ENCODE data around the gene DAPK1. TPM values are rescaled to one million over a fixed set of nuclear protein-coding genes. Genes with fewer than 3 reads are reported as not detected.

Gene DAPK1
- total RNA-seq, 4 donors from 2014 or later, result 14.5 to 28.3 (median 20.7) TPM

GRCh38 chr9:87469793-87470465 lies 27.7 kb upstream of the DAPK1 start:
- Histone ChIP-seq H3K4me1 (no peaks in the 10 kb centered on the region), H3K9me3 (no peaks in the 10 kb centered on the region), H3K4me3 (no peak overlapping the region), H3K27me3 (no peaks in the 10 kb centered on the region), H3K36me3 (no peaks in the 10 kb centered on the region), H3K27ac (no peak overlapping the region)
- no peak for DNase-seq
- TF ChIP-seq POLR2A (IDR thresholded peaks at IDR 0.05) (no peak), CTCF (IDR thresholded peaks at IDR 0.05) (no peak), POLR2AphosphoS5 (IDR thresholded peaks at IDR 0.05) (no peak), EP300 (IDR thresholded peaks at IDR 0.05; ENCODE audit: low read depth) (no peak)
- in situ Hi-C loops (cut with MboI; ENCODE audit: low pct_ligation_motif_present in 1 of 4, low pct_unique_long_range_greater_than_20kb in 1 of 4, low sequenced_read_pairs in 3 of 4), result no loop called here
- WGBS, 2 donors (ENCODE audit: low coverage in 1 of 2), result 60 to 61% methylated on average over 1 to 3 of the region's 3 CpGs
- intact Hi-C loops (cut with DNase I; ENCODE audit: low total_unique reads), result loop anchor here (5.0 kb wide), 1 partner anchor 1562 kb away; no protein-coding TSS in a partner anchor

DNA sequence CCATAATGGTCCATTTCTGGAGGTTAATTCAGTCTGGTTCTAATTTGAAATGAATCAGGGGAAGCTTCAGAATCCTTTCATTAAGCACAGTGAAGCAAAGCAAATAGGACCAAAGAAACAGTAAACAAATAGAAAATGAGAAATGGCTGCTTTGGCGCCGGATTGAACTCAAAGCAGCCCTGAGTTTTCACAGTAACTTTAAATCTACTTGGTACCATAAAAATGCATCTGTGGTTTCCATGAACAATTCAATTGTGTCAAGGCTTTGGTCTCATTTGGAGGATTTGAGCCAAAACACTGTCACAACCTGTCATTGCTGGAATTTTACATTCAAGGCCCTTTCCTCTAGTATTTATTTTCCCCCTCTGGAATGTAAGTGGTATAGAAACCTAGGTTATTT lies 25.9 kb upstream of the DAPK1 start:
- no peak for TF ChIP-seq CTCF (IDR thresholded peaks at IDR 0.05)
- no peak for TF ChIP-seq POLR2AphosphoS5 (IDR thresholded peaks at IDR 0.05)
- no peak for TF ChIP-seq EP300 (IDR thresholded peaks at IDR 0.05; ENCODE audit: low read depth)
- TF ChIP-seq POLR2A (IDR thresholded peaks at IDR 0.05), result no peak
- Histone ChIP-seq H3K27ac (no peak overlapping the region), H3K27me3 (no peaks in the 10 kb centered on the region), H3K36me3 (no peaks in the 10 kb centered on the region), H3K9me3 (no peaks in the 10 kb centered on the region), H3K4me1 (no peaks in the 10 kb centered on the region), H3K4me3 (no peak overlapping the region)
- intact Hi-C loops (cut with DNase I; ENCODE audit: low total_unique reads), result no loop called here
- 80 to 83% methylated on average over 1 to 2 of the region's 2 CpGs for WGBS, 2 donors (ENCODE audit: low coverage in 1 of 2)
- in situ Hi-C loops (cut with MboI; ENCODE audit: low pct_ligation_motif_present in 1 of 4, low pct_unique_long_range_greater_than_20kb in 1 of 4, low sequenced_read_pairs in 3 of 4), result no loop called here
- DNase-seq, result no peak

GRCh38 chr9:87475463-87475862 lies 22.2 kb upstream of the DAPK1 start:
- Histone ChIP-seq H3K4me1 (no peaks in the 10 kb centered on the region), H3K27ac (no peak overlapping the region), H3K27me3 (no peaks in the 10 kb centered on the region), H3K9me3 (no peaks in the 10 kb centered on the region), H3K4me3 (no peak overlapping the region), H3K36me3 (no peaks in the 10 kb centered on the region)
- in situ Hi-C loops (cut with MboI; ENCODE audit: low pct_ligation_motif_present in 1 of 4, low pct_unique_long_range_greater_than_20kb in 1 of 4, low sequenced_read_pairs in 3 of 4) (no loop called here), intact Hi-C loops (cut with DNase I; ENCODE audit: low total_unique reads) (no loop called here)
- 62 to 66% methylated on average over 2 of the region's 2 CpGs for WGBS, 2 donors (ENCODE audit: low coverage in 1 of 2)
- TF ChIP-seq CTCF (IDR thresholded peaks at IDR 0.05) (no peak), POLR2AphosphoS5 (IDR thresholded peaks at IDR 0.05) (no peak), EP300 (IDR thresholded peaks at IDR 0.05; ENCODE audit: low read depth) (no peak), POLR2A (IDR thresholded peaks at IDR 0.05) (no peak)
- no peak for DNase-seq

- intact Hi-C loops (cut with DNase I; ENCODE audit: low total_unique reads) (no loop called here), in situ Hi-C loops (cut with MboI; ENCODE audit: low pct_ligation_motif_present in 1 of 4, low pct_unique_long_range_greater_than_20kb in 1 of 4, low sequenced_read_pairs in 3 of 4) (no loop called here)
- DNase-seq, result no peak
- no peaks in the 10 kb centered on the region for H3K27me3 ChIP-seq
- TF ChIP-seq CTCF (IDR thresholded peaks at IDR 0.05), result no peak
- no peak for TF ChIP-seq POLR2AphosphoS5 (IDR thresholded peaks at IDR 0.05)
- TF ChIP-seq EP300 (IDR thresholded peaks at IDR 0.05; ENCODE audit: low read depth), result no peak
- no peak for TF ChIP-seq POLR2A (IDR thresholded peaks at IDR 0.05)
- H3K4me3 ChIP-seq, result no peak overlapping the region
- WGBS, 2 donors (ENCODE audit: low coverage in 1 of 2), result 89 to 97% methylated on average over 1 to 7 of the region's 7 CpGs
- no peak overlapping the region for H3K27ac ChIP-seq
- no peaks in the 10 kb centered on the region for H3K36me3 ChIP-seq
- H3K4me1 ChIP-seq, result no peaks in the 10 kb centered on the region
- no peaks in the 10 kb centered on the region for H3K9me3 ChIP-seq
Measured at GRCh38 chr9:87478226-87478992, 19.3 kb upstream of the DAPK1 start.

Data from transverse colon (tissue), 4 donors.